ENCODE results near the gene LIPG.

Gene LIPG

GRCh38 chr18:49610022-49610445, 48.2 kb downstream of the LIPG start:
- no peak for DNase-seq (ENCODE audit: low read depth in 2 of 3, low spot score in 1 of 3)

- DNase-seq (ENCODE audit: low read depth in 2 of 3, low spot score in 1 of 3): no peak
Observed at GRCh38 chr18:49611316-49611715, 49.5 kb downstream of the LIPG start.

- no peak for DNase-seq (ENCODE audit: low read depth in 2 of 3, low spot score in 1 of 3)
Observed at GRCh38 chr18:49612515-49613033, 50.7 kb downstream of the LIPG start.

- DNase-seq (ENCODE audit: low read depth in 2 of 3, low spot score in 1 of 3): no peak
Observed at GRCh38 chr18:49613141-49613640, 51.3 kb downstream of the LIPG start.

- DNase-seq (ENCODE audit: low read depth in 2 of 3, low spot score in 1 of 3): no peak
Observed at GRCh38 chr18:49613641-49614151, 51.8 kb downstream of the LIPG start.

GRCh38 chr18:49616618-49617328, 54.9 kb downstream of the LIPG start:
- no peak for DNase-seq (ENCODE audit: low read depth in 2 of 3, low spot score in 1 of 3)

GRCh38 chr18:49617329-49617695, 55.5 kb downstream of the LIPG start:
- no peak for DNase-seq (ENCODE audit: low read depth in 2 of 3, low spot score in 1 of 3)

- DNase-seq (ENCODE audit: low read depth in 2 of 3, low spot score in 1 of 3): no peak
Observed at GRCh38 chr18:49617865-49618264, 56.0 kb downstream of the LIPG start.

- no peak for DNase-seq (ENCODE audit: low read depth in 2 of 3, low spot score in 1 of 3)
Observed at GRCh38 chr18:49618742-49619681, 57.2 kb downstream of the LIPG start.

GRCh38 chr18:49619801-49620200, 57.9 kb downstream of the LIPG start:
- DNase-seq (ENCODE audit: low read depth in 2 of 3, low spot score in 1 of 3): no peak

- no peak for DNase-seq (ENCODE audit: low read depth in 2 of 3, low spot score in 1 of 3)
Observed at GRCh38 chr18:49621301-49621700, 59.4 kb downstream of the LIPG start.

GRCh38 chr18:49621717-49622351, 60.0 kb downstream of the LIPG start:
- no peak for DNase-seq (ENCODE audit: low read depth in 2 of 3, low spot score in 1 of 3)

GRCh38 chr18:49623571-49623970, 61.7 kb downstream of the LIPG start:
- no peak for DNase-seq (ENCODE audit: low read depth in 2 of 3, low spot score in 1 of 3)

GRCh38 chr18:49625021-49625691, 63.3 kb downstream of the LIPG start:
- DNase-seq (ENCODE audit: low read depth in 2 of 3, low spot score in 1 of 3): no peak

- no peak for DNase-seq (ENCODE audit: low read depth in 2 of 3, low spot score in 1 of 3)
Observed at GRCh38 chr18:49626842-49627467, 65.1 kb downstream of the LIPG start.

- DNase-seq (ENCODE audit: low read depth in 2 of 3, low spot score in 1 of 3): no peak
Observed at GRCh38 chr18:49628119-49628518, 66.3 kb downstream of the LIPG start.

- DNase-seq (ENCODE audit: low read depth in 2 of 3, low spot score in 1 of 3): no peak
Observed at GRCh38 chr18:49628881-49629795, 67.3 kb downstream of the LIPG start.

- DNase-seq (ENCODE audit: low read depth in 2 of 3, low spot score in 1 of 3): no peak
Observed at GRCh38 chr18:49630246-49630699, 68.4 kb downstream of the LIPG start.
